Measurements from ENCODE around the gene TMEM174. TPM values are rescaled to one million over a fixed set of nuclear protein-coding genes. Genes with fewer than 3 reads are reported as not detected.

The TMEM174 gene
- total and polyA plus RNA-seq, 2 donors (not counting 1 experiment from before 2014, with no cell fraction given) = not detected

- Histone ChIP-seq H3K27me3 (ENCODE audit: control insufficient read depth, insufficient read depth, low read length) (peaks cover 29% of the 10 kb centered on the region), H3K9ac (ENCODE audit: insufficient read depth, low read length) (no peak overlapping the region), H3K27ac (ENCODE audit: insufficient read depth, low read length) (no peak overlapping the region), H3K9me3 (ENCODE audit: control insufficient read depth, insufficient read depth, low read depth, low read length) (no peaks in the 10 kb centered on the region), H3K4me2 (ENCODE audit: extremely low read depth, insufficient read depth, low read length) (no peak overlapping the region), H4K20me1 (ENCODE audit: control insufficient read depth, extremely low read depth, insufficient read depth, low read length) (no peaks in the 10 kb centered on the region), H3K36me3 (ENCODE audit: control insufficient read depth, insufficient read depth, low read length) (no peaks in the 10 kb centered on the region), H3K4me3 (replicated peaks in 1 of 4; ENCODE audit: control extremely low read depth in 1 of 4, insufficient read depth in 1 of 4, low read depth in 3 of 4, low read length in 4 of 4) (no peak overlapping the region), H3K4me1 (ENCODE audit: control insufficient read depth, extremely low read depth, insufficient read depth, low read length) (no peaks in the 10 kb centered on the region), H3K79me2 (ENCODE audit: control insufficient read depth, insufficient read depth, low read length) (no peaks in the 10 kb centered on the region), H2AFZ (ENCODE audit: low read length) (no peak overlapping the region)
- DNase-seq (ENCODE audit: low read depth in 2 of 2) = no peak
- TF ChIP-seq CTCF (conservative IDR thresholded peaks at IDR 0.05 in 1 of 2, IDR thresholded peaks at IDR 0.05 in 1 of 2; ENCODE audit: low read depth in 1 of 2, low read length in 2 of 2) (no peak), EZH2 (IDR thresholded peaks at IDR 0.05; ENCODE audit: low read length, missing control alignments) (no peak)
Observed at GRCh38 chr5:73176250-73176649, 3.3 kb downstream of the TMEM174 start.

- Histone ChIP-seq H3K9me3 (ENCODE audit: control insufficient read depth, insufficient read depth, low read depth, low read length) (no peaks in the 10 kb centered on the region), H3K27me3 (ENCODE audit: control insufficient read depth, insufficient read depth, low read length) (peaks cover 20% of the 10 kb centered on the region), H3K4me1 (ENCODE audit: control insufficient read depth, extremely low read depth, insufficient read depth, low read length) (no peaks in the 10 kb centered on the region), H3K27ac (ENCODE audit: insufficient read depth, low read length) (no peak overlapping the region), H3K79me2 (ENCODE audit: control insufficient read depth, insufficient read depth, low read length) (no peaks in the 10 kb centered on the region), H3K9ac (ENCODE audit: insufficient read depth, low read length) (no peak overlapping the region), H2AFZ (ENCODE audit: low read length) (no peak overlapping the region), H3K4me2 (ENCODE audit: extremely low read depth, insufficient read depth, low read length) (no peak overlapping the region), H4K20me1 (ENCODE audit: control insufficient read depth, extremely low read depth, insufficient read depth, low read length) (no peaks in the 10 kb centered on the region), H3K4me3 (replicated peaks in 1 of 4; ENCODE audit: control extremely low read depth in 1 of 4, insufficient read depth in 1 of 4, low read depth in 3 of 4, low read length in 4 of 4) (no peak overlapping the region), H3K36me3 (ENCODE audit: control insufficient read depth, insufficient read depth, low read length) (no peaks in the 10 kb centered on the region)
- TF ChIP-seq CTCF (conservative IDR thresholded peaks at IDR 0.05 in 1 of 2, IDR thresholded peaks at IDR 0.05 in 1 of 2; ENCODE audit: low read depth in 1 of 2, low read length in 2 of 2) (no peak), EZH2 (IDR thresholded peaks at IDR 0.05; ENCODE audit: low read length, missing control alignments) (no peak)
- no peak for DNase-seq (ENCODE audit: low read depth in 2 of 2)
Observed at GRCh38 chr5:73178265-73178664, 5.3 kb downstream of the TMEM174 start.

- no peak overlapping the region for H3K27ac ChIP-seq (ENCODE audit: insufficient read depth, low read length)
- TF ChIP-seq CTCF (conservative IDR thresholded peaks at IDR 0.05 in 1 of 2, IDR thresholded peaks at IDR 0.05 in 1 of 2; ENCODE audit: low read depth in 1 of 2, low read length in 2 of 2) (no peak), EZH2 (IDR thresholded peaks at IDR 0.05; ENCODE audit: low read length, missing control alignments) (no peak)
- H3K9me3 ChIP-seq (ENCODE audit: control insufficient read depth, insufficient read depth, low read depth, low read length) = no peaks in the 10 kb centered on the region
- no peaks in the 10 kb centered on the region for H3K79me2 ChIP-seq (ENCODE audit: control insufficient read depth, insufficient read depth, low read length)
- no peak overlapping the region for H3K9ac ChIP-seq (ENCODE audit: insufficient read depth, low read length)
- H4K20me1 ChIP-seq (ENCODE audit: control insufficient read depth, extremely low read depth, insufficient read depth, low read length) = no peaks in the 10 kb centered on the region
- no peak overlapping the region for H2AFZ ChIP-seq (ENCODE audit: low read length)
- no peaks in the 10 kb centered on the region for H3K4me1 ChIP-seq (ENCODE audit: control insufficient read depth, extremely low read depth, insufficient read depth, low read length)
- no peak overlapping the region for H3K4me2 ChIP-seq (ENCODE audit: extremely low read depth, insufficient read depth, low read length)
- no peak overlapping the region for H3K4me3 ChIP-seq (replicated peaks in 1 of 4; ENCODE audit: control extremely low read depth in 1 of 4, insufficient read depth in 1 of 4, low read depth in 3 of 4, low read length in 4 of 4)
- peaks cover 15% of the 10 kb centered on the region for H3K27me3 ChIP-seq (ENCODE audit: control insufficient read depth, insufficient read depth, low read length)
- H3K36me3 ChIP-seq (ENCODE audit: control insufficient read depth, insufficient read depth, low read length) = no peaks in the 10 kb centered on the region
- DNase-seq (ENCODE audit: low read depth in 2 of 2) = no peak
Observed at GRCh38 chr5:73179730-73180129, 6.7 kb downstream of the TMEM174 start.
